Colon (tissue), 2 donors: ENCODE results near the gene SLCO2A1.

Experiments
- FAIRE-seq: peaks from 2 replicates; lab custom pipeline; 2012; peaks lifted over from hg19 to GRCh38; lab: Jason Lieb, UNC
- donor health status: control.
- donor health status: control.

SLCO2A1 gene

DNA sequence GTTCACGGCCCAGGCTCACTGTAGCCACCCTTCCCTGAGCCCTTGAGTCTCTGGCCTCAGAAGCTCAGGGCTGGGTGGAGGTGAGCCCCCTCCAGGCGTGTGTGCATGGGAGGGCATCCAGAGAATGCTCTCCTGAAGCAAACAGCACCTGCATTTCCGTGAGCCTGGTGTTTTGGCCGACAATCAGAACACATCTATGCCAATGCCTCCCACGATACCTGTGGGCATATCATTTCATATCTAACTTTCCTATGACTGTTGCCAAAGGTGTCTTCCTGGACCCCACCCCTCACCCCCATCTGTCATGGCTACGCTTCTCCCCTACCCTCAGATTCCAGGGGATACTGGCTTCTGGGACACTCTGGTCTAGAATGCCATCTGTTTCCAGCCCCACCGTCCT, 80.7 kb downstream of the SLCO2A1 start:
- FAIRE-seq, result no peak

DNA sequence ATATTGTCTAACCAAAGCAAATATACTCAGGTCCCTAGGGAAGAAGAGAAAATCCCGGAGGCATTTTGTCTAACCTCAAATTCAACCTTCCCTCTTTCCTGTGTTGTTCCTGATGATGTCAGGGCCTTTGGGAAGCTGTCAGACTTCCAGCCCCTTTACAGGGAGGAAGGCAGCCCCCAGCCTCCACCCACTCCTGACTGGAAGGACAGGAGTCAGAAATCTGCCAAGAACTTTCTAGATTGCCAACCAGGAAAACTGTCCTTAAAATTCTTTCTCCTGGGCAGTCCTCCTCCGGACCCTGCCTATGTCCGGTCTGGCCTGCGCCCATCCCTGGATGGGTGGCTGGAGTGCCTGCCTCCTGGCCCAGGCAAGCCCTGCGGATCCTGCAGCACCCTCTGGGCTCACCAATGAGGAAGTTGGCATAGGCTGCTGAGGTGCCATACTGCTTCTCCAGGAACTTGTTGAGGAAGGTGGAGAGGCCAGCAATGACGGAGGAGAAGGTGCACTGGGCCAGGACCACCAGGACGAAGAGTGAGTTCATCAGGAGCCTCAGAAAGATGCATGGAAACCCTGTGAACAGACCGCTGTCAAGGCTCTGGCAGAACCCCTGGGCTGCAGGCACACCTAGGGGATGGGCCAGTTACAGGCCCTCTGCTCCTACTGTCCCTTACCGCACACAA, 81.5 kb downstream of the SLCO2A1 start:
- no peak for FAIRE-seq

DNA sequence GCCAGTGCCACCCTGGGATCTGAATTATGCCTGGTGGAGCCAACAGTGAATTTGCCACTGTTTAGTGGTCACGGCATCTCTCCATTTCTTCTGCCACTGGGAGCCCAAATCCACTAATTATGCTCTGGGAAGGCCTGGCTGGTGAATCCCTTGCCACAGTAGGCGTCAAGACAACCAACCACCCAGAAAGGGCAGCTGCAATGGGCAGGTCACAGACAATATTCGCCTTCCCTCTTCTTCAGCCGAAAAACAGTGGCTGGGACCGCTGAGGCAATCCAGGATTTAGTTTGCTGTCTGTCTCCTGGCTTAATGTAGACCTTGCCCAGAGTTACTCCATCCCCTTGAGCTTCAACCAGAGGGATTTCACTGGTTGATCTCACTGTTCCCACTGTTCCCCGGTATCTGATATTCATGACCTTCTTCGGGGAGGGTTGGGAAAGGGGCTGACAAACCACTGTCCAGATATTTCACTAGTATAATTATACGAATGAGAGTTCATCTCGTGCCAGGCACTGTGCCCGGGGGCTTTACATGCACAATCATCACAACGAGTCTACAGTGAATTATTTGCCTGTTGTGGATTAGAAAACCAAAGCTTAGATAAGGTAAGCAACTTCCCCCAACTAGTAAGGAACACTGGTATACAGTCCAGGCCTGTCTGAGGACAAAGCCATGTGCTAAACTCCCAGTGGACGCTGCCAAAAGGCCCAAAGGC, 84.2 kb downstream of the SLCO2A1 start:
- FAIRE-seq, result no peak

DNA sequence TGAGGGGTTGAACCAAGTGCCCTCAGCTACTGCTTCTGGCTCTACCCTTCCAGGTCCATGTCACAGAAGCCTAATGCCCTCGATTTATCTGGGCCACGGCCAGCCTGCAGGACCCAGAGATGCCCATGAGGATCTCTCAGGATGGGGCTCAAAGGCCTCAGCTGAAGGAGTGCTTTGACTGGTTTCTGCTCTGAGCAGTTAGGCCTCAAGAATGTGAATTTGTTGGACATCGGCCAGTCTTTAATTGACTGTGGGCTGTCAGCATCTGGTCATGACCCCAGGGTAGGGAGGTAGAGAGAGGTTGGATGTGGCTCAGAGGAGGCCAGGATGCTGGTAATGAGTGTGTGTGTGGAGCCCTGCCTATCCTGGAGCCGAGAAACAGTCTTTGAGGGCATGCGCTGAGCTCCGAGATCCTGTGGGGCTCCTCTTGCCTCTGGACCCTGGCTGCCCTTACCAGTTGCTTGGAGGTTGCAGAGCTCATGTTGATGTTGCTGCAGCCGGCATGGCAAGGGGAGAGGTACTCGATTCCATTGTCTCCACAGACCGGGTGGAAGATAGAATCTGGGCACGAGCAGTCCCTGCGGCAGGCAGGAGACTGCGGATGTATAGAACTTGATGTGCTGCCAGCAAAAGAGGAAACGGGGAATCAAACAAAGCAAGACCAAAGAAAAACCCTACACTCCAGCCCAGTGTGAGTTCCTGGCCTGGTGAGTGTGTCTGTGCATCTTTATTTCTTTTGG, 84.9 kb downstream of the SLCO2A1 start:
- no peak for FAIRE-seq

DNA sequence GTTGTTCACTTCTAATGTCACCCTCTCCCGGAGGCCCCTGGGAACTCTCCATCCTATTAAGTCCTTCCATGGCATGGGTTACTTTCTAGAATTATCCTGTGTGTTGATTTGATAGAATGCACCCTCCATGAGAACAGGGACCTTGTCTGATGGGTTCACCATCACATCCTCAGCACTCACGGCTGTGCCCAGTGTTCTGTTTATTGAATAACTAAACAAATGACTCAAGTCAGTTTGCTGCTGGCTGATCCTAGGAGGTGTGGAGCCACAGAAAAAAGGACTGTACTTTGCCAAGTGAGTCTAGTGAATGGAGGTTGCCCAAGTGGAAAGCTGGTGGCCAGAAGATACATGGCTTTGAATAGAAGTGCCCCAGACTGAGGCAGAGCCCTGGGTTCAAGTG, 85.5 kb downstream of the SLCO2A1 start:
- FAIRE-seq, result no peak

DNA sequence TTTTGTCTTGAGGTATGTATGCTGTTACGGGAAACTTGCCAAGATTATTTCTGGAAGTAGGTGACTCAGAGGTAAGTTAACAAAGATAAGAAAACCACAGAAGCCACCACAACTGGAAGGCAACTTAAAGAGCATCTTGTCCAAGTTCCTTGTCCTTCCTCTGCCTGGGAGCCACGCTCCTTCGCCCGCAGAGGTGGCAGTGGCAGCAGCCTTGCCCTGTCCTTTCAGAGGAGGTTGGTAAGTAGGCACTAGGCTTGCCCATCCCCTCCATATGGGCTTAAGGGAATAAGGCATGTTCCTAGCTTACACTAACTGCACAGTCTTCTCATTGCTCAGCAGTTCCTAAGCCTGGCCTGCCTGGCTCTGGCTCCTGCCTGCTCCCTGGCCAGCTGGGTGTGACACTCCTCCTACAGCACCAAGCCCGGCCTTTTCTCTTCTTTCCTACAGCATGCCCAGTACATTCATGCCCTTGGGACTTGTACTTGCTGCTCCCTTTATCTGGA, 86.0 kb downstream of the SLCO2A1 start:
- no peak for FAIRE-seq

DNA sequence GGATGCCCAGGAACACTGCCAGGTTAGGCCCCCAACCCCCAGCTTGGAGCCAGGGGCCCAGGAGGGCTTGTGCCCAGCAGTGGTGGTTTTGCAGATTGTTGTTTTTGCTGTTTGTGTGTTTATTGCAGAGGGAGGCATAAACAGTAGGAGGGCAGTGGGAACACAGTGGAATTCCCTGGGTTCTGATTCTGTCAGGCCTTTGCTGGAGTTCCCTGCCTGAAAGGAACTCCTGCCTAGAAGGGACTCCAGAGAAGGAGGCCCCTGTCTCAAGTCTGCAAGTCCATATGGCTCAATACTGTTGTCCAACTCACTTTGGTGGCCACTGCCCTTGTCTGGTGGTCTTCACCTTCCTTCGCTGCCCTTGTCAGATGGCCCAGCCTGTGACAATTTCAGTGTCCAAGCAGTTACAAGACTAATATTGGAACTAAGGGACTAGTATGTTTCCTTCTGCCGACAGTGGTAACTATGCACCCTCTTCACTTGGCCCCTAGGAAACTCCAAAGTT, 86.6 kb downstream of the SLCO2A1 start:
- no peak for FAIRE-seq

DNA sequence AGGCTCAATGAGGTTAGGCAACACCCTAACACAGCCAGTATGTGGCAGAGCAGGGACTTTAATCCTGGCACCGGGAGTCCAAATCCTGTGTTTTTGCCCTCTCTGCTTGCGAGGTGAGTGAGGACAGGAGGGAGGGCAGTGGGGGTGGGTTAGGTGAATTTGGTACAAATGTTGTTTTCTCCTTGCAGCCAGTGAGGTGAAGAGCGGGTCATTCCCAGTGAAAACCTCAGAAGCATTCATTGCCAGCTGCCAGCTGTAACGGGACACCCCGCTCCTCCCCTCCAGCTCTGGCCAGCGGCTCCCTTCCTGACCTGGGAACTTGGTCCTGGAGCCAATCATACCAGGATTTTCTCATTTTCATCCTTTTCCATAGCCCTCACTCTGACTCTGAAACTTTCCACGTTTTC, 88.3 kb downstream of the SLCO2A1 start:
- no peak for FAIRE-seq

DNA sequence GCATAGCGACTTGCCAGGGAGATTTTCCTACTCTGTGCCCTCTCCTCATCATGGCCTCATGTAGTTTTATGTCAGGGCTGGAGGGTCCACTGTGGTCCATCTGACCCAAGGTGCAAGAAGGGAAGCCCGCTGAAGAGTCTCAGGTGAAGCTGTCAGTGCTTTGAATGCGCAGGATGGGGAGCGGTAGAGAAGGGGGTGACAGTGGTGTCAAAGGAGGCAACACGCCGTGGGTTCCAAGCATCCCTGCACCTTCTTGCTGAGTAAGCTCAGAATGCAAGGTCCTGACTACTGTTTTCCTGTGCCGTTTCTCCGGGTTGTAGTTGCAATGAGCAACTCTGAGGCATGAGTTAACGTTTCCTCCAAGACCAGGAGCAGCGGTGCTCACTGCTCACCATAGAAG, 89.2 kb downstream of the SLCO2A1 start:
- FAIRE-seq, result no peak

DNA sequence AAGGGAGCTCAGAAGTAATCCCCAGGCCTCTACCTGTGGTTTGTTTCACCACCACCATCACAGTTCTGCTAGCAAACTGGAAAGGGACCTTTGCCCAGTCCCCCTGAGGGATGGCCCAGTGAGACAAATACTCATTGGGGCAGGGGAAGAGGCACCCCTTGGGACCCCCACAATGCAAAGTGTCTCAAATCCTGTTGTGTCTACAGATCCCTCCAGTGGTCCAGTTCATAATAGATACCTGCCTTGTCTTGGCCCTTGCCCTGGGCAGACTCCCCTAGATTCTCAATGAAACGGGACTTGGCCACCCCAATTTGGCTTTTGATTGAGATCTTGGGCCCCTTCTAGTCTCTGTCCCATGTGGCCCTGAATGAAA, 90.3 kb downstream of the SLCO2A1 start:
- no peak for FAIRE-seq

DNA sequence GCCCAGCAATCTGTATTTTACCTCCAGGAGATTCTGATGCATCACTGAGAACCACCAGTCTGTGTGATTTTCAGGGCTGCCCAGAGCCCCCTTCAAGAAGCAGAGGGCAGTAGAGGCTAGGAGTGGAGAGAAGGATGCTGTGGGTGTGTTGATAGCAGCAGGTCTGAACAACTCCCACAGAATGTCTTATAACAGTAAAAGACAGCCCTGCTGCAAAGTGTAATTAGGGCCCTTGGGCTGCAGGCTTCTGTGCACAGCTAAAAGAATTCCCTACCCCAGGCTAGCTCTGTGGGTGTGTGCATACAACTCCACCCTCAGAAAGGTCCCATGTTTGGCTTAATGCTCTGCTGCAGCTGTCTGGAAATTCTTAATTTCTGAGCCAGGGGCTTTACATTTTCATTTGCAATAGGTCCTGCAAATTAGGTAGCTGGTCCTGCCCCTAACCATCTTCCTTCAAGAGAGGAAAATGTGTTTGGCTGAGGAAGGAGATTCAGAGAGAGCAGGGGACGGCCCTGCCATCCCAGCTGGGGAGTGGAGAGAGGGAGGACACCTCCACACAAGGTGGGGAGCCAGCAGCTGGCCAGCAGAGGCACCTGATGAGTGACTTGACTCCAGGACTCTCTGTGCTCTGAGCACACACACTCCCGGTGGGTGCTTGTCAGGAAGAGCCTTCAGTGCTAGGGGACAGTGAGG, 90.8 kb downstream of the SLCO2A1 start:
- no peak for FAIRE-seq

DNA sequence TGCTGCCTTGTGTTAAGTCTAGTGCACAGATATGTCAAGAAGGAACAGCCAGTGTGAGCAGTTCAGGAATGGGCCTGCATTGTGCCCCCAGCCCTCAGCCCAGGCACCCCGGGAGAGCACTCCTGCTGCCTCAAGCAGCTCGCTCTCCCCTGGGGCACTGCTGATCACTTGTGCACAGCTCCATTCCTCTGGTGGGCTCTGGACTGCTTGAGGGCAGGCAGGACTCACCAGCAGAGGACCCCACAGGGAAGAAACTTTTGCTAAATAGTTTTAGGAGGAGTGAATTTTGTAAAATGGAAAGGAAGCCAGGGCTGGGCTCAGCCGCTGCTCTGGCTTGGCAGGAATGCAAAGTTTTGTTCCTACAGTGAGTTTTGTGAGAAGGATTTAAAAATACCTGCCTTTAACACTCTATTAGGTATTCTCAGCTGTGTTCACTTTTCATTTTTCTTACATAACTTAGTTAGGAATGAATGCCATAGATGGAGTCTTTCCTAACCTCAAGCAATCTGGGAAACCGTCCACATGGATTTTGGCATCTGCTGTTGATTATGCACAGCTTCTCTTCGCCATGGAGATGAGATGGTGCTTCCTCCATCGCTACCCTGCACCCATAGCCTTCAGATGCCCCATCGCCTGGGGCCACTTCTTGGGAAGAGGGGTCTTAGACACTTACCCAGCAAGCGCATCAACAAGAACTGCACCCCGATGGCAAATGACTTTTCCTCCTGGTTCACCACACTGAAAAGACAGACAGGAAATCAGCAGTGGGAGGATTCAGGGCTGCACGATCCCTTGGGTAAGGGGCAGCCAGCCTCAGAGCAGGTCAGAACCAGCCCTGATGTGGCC, 91.7 kb downstream of the SLCO2A1 start:
- no peak for FAIRE-seq

DNA sequence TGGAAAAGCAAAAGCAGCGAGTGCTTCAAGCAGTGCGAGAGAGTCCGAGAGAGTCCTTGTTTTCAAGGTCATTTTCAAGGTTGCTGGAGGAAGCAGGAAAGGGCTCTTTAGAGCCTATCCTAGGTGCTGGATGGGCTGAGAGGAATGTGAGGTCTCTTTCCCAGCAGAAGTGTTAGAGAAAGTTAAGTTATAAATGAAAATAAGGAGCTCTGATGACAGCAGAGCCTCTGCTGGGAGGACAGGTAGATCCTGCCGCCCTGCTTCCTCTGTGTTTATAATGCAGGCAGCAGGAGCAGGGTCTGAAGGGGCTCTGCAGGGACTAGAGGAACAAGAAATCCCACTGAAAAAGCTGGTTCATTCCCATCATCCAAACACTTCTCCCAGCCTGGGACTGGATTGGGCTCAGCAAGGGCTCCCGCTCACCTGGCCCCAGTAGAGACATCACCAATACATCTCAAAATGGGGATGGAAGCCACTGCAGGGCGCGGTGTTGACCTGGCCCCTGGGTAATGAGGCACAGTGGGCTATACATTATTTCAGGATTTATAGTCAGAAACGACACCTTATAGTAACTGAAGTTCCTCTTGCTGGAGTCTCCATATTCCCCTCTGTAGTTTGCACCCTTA, 92.6 kb downstream of the SLCO2A1 start:
- no peak for FAIRE-seq

DNA sequence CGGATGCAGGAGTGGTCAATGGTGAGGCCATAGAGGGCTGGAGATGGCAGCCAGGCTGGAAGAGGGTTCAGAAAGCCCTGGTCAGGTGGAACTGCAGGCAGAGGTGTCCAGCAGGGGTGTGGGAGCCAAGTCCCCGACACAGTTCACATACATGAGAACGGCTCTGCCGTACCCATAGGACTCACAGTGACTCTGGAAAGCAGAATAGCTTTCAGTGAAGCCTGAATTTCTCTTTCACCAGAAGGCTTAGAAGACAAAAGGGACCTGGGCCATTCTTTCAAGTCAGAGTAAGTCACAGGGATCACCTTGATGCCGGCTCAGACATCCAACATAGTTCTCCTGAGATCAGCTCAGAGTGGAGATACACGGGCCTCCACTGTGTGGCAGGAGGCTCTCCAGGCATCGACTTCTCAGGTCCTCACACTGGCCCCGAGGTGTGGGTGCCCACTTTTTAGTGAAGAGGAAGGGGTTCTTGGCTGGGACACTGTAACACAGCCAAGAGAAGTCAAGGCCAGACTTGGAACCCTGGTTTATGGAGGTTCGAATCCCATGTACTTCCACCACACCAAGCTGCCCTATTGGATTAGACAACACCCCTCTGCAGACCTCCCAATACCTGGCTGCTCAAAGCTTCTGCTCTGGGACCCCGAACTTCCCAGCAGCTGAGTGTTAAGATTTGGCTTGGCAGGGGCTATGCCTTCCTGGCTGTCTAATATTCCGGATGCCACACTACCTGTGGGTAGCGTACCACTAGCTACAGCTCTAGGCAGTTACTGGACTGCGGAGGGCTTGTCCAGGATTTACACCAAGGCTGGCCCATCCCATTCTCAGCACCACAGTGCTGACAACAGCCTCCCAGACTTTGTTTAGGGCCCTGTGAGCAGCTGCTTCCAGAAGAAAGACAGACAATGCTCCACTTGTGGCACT, 93.6 kb downstream of the SLCO2A1 start:
- FAIRE-seq, result no peak

DNA sequence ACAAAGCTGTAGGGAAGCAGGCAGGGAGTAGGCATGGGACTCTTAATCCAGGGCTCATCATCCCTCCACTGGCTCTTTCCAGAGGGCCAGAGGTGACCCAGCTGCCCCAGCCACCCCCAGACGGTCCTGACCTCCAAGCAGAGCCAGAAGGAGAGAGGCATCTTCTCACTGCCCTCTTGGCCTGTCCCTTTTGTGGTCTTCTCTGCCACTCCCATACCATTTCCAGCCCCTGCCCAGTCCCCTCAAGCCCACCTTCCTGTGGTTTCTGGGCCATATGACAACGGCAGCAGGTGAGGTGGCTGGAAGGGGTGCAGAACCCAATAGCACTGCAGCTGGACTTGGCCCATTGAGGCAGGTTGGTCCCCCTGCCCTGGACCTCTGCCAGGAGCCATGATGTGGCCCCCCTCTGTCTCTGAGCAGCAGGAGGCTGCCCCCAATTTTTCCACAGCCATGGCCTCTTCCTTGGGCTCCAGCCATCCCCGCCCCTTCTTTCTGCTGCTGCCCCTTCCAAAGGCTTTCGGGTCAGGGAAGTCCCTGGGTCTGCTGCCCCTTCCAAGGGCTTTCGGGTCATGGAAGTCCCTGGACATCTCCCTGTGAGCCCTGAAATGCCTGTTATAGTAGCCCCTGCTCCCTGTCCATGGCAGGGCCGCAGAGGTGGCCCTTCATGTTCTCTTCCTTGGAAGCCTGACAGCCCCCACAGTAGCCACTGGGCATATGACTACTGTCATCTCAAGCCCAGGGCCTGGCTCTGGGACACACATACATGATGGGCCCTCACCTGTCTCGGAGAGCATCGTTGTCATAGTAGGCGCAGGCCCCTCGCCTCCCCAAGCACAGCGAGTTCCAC, 94.5 kb downstream of the SLCO2A1 start:
- no peak for FAIRE-seq

DNA sequence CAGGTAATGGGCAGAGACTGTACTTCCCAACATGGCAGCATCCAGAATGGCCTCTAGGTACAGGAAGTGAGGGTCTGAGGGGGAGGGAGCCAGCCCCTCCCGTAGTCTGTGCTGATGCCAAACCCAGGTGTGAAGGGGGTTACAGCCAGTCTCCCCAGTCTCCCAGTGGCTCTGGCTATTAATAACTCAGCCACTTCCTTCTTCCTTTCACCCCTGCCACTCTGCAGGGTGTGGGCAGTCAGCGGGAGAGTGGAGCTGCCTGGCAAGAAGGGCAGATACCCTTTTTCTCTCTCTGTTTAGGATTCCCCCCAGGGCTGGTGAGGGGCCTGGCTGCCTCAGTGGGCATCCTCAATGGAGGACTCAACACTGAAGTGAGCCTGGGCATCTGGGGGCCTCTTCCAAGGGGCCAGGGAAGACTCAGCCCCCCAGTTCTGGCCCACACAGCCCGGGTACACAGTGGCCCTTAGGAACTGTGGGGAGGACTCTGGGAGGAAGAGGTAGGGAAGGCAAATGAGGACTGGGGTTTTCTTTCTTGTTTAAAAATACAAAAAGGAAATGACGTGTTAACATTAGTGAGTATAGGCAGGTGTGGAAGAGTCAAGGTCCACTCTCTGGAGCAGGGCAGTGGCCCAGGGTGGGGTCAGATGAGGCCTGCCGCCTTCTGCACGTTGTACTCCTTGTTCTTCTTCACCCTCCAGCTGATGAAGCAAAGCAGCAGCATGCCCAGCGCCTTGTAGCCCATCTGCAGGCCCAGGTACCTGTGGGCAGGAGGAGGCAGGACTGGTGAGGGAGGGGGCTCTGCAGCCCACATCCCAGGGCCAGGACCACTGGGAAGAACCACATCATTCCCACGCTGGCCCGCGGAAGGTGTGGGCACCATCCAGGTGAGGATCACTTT, 95.4 kb downstream of the SLCO2A1 start:
- no peak for FAIRE-seq

DNA sequence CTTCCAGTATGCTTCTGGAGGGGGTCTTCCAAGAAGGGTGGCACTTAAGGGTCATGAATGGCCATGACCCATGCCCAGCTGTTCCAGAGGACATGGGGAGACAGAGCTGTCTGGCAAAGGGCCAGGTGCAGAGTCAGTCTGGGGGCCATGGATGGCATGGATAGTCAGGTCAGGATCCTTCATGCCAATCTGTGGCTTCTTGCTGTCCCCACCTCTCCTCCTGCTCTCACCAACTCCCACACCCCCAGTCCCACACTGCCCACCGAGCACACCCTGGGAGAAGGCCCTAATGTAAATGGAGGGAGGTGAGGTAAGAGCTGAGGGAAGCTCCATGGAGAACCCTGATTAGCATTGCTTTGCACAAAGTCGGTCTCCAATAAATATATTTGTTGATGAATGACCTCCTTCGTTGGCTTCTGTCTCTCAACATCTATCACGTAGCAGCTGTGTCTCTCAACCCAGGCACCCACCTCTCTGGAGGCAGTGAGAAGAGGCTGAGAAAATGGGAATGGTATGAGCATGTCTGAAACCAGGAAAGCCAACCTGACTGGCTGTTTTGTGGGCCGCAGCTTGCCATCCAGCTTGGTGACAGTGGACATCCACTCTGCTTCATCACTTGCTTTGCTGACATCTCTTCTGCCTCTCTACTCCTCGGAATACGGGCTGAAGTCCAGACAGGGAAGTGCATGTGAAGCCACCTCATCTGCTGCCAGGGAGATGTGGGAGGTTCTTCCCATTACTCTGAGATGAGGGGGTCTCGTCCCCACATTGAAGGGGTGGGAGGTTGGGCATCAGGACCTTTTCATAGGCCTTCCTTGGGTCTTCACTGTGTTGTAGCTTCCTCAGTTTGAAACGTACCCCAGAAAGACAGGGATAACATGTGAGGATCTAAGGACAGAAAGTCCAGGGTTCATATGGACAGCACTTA, 96.4 kb downstream of the SLCO2A1 start:
- FAIRE-seq, result no peak
